Renal cortex interstitium (tissue), 11 donors: ENCODE data around the gene ADRA2B. TPM values are rescaled to one million over a fixed set of nuclear protein-coding genes. Genes with fewer than 3 reads are reported as not detected.
"Not testable (repeated sequence)": the region's sequence is repeated elsewhere in the genome, so short reads cannot be mapped to it uniquely, and the experiment has no call there.

Experiments
- DNase-seq, 11 donors: peaks; one replicate each; pipeline ENCODE4 v3.0.0-alpha.2; 2013; ENCODE audit warnings: low read depth in 9 of 11, low spot score in 4 of 11; ENCODE audit errors: extremely low read depth in 1 of 11
- polyA plus RNA-seq, 3 donors: library from polyadenylated mRNA; unstranded; fragments of 120-200 nt; gene quantifications; one replicate each; pipeline ENCODE4 v1.2.1, GENCODE V29; 2013; ENCODE audit not compliant: insufficient read length in 3 of 3

The ADRA2B gene
- polyA plus RNA-seq, 3 donors, result 4.5 to 4.8 (median 4.5) TPM

- DNase-seq, result not testable (repeated sequence)
These were observed 50.4 kb downstream of the ADRA2B start for GRCh38 chr2:96065954-96066353.

DNA sequence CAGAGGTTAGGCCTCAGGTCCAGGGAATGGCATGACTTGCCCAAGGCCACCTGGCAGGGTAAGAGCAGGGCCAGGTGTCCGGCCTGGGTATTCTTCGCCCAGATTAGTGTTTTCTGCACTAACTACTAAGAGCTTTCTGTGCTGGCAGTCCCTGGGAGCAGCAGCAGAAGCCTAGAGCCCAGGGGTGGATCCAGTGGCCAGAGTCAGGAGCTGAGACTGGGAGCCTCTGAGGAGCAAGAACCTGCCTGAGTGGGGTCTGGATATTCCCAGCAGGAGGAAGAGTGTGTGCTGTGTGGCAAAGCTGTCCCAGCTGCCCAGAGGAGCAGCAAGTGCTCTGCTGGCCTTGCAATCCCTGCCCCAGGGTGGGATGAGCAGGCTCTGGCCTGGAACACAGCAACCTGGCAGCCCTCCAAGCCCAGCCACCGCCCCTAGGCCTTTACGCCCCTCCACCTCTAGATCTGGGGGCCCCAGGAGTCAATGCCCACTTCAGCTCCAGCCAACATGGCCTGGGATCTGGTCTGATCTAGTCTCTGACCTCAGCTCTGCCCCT lies 50.9 kb downstream of the ADRA2B start:
- no peak for DNase-seq

DNA sequence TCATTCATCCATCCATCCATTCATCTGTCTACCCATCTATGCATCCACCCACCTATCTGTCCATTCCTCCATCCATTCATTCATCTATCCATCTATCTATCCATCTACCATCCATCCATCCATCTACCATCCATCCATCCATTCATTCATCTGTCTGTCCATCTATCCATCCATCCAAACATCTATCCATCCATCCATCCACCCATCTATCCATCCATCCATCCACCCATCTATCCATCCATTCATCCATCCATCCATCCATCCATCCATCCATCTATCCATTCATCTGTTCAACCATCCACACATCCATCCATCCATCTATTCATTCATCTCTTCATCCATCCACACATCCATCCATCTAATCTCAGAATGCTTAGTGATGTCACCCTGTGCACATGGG lies 51.6 kb downstream of the ADRA2B start:
- DNase-seq, result not testable (repeated sequence)

DNA sequence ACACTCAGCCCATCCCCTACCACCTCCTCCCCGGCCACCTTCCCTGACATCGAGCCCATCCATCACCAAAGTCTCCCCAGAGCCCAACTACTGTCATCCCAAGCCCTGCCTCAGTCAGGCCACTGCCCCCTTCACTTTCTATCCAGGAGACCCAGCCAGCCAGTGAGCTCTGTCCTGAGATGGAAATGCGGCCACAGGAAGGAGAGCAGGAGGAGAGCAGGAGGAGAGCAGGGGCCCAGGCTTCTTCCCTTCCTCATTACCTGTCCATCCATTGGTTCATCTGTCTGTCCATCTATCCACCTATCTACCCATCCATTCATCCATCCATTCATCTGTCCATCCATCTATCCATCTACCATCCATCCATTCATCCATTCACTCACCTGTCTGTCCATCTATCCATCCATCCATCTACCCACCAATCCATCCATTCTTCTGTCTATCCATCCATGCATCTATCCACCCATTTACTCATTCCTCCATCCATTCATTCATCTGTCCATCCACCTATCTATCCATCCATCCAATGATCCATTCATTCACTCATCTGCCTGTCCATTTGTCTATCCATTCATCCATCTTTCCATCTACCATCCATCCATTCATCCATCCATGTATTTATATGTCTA lies 52.2 kb downstream of the ADRA2B start:
- DNase-seq, result not testable (repeated sequence)

DNA sequence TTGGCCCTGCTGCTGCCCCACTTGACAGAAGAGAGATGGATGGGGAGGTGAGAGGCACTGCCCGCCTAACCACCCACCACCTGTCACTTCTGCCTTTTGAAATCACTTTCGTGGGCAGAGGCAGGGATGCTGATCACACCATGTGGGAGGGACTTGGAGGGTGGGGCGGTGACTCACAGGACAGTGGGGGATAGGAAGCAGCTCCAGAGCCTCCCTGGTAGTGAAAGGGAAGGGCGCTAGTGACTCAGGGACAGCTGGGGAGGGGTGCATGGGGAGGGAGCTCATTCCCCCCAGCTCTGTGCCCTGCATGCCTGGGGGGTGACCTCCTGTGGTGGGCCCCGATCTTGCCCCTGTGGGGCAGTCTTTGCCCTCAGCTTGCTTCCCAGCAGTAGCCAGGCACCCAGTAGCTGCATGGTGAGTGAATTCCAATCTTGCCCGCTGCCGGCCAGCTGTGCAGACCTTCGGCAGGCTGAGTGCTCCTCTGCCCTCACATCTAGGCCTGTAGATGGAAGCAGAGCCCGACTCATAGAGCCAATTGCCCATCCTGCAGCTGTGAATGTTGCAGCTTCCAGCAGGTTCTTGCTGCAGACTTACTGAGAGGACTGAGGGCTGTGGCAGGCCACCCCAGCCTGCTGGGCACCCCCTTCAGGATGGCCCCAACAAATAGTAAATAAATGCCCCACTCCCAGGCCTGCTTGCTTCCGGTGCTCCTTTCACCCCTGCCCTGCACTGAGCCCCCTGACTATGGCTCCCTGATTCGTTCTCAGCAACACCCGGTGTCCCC lies 53.1 kb downstream of the ADRA2B start:
- peak in 2 of 11 donors; percentile 4 to 8 for DNase-seq

Other genes starting within 250 kb of the ADRA2B start
- 10 to 100 TPM; 17.7 to 26.0 (median 18.0) TPM for gene ANKRD36C, start 124.7 kb downstream of the ADRA2B start, polyA plus RNA-seq
- 1 to 10 TPM in 2 of 3 donors, under 1 TPM in 1; 0.83 to 2.8 (median 1.3) TPM for gene GPAT2, start 81.7 kb downstream of the ADRA2B start, polyA plus RNA-seq
- under 1 TPM; 0.17 to 0.20 (median 0.20) TPM for gene ASTL, start 21.9 kb upstream of the ADRA2B start, polyA plus RNA-seq
- gene DUSP2, start 28.9 kb upstream of the ADRA2B start, polyA plus RNA-seq, result 1 to 10 TPM; 2.1 to 8.9 (median 2.9) TPM
- 100 to 1,000 TPM; 135 to 159 (median 141) TPM for gene STARD7, start 92.3 kb upstream of the ADRA2B start, polyA plus RNA-seq
- 10 to 100 TPM; 38.3 to 44.0 (median 41.2) TPM for gene TMEM127, start 149.4 kb upstream of the ADRA2B start, polyA plus RNA-seq
- 10 to 100 TPM; 68.1 to 78.8 (median 70.7) TPM for gene CIAO1, start 149.7 kb upstream of the ADRA2B start, polyA plus RNA-seq
- gene SNRNP200, start 189.0 kb upstream of the ADRA2B start, polyA plus RNA-seq, result 100 to 1,000 TPM; 187 to 201 (median 193) TPM
- 1 to 10 TPM; 3.8 to 5.1 (median 4.4) TPM for gene ITPRIPL1, start 208.7 kb upstream of the ADRA2B start, polyA plus RNA-seq
- 10 to 100 TPM; 16.1 to 23.8 (median 21.8) TPM for gene NCAPH, start 219.2 kb upstream of the ADRA2B start, polyA plus RNA-seq